GM12878 (cell line): ENCODE measurements around the gene GUCY1B1. TPM values are rescaled to one million over a fixed set of nuclear protein-coding genes. Genes with fewer than 3 reads are reported as not detected.

Experiments
- ATAC-seq: fragments of 200-7000 bp; cut with Tn5 transposase; 3 replicates; pipeline ENCODE4 v1.9.1; 2020; ENCODE audit warnings: mild to moderate bottlenecking, moderate library complexity
- BruUV-seq: library from RNA; stranded (reverse); fragments of 400-500 nt; replicated peaks from 2 replicates; lab custom pipeline; 2021; lab: Mats Ljungman, UMichigan
- CTCF ChIA-PET: fragments of 300-600 bp; sonication (Branson Sonifier 250); formaldehyde crosslinking; extraction: SDS; loops from one replicate; lab custom pipeline; 2021; ENCODE audit warnings: inconsistent platforms; lab: Yijun Ruan, JAX
- POLR2A ChIA-PET: fragments of 350-600 bp; formaldehyde crosslinking; extraction: SDS; loops from one replicate; lab custom pipeline; 2021; ENCODE audit warnings: inconsistent platforms; lab: Charles Lee
- RAD21 ChIA-PET: fragments of 300-600 bp; sonication (Branson Sonifier 250); formaldehyde crosslinking; loops from one replicate; lab custom pipeline; 2023; ENCODE audit warnings: antibody characterized with exemption; ENCODE audit not compliant: unreplicated experiment; lab: Charles Lee
- SMC1A ChIA-PET: fragments of 300-600 bp; sonication (Branson Sonifier 250); formaldehyde crosslinking; loops from one replicate; lab custom pipeline; 2023; ENCODE audit not compliant: unreplicated experiment, uncharacterized antibody; lab: Charles Lee
- DNase-seq: peaks from one replicate; pipeline ENCODE4 v3.0.0-alpha.2; 2011; ENCODE audit warnings: low read depth, low spot score
- FAIRE-seq: peaks from 3 replicates; lab custom pipeline; 2011; peaks lifted over from hg19 to GRCh38; lab: Jason Lieb, UNC
- H2AFZ ChIP-seq: 2 replicates; pipeline ENCODE4 v1.6.0; 2011; ENCODE audit warnings: low read depth, low read length, control low read depth; ENCODE audit not compliant: control insufficient read depth
- H3K27ac ChIP-seq: 2 replicates; pipeline ENCODE4 v1.5.1; 2011; ENCODE audit warnings: control low read depth; ENCODE audit not compliant: control insufficient read depth, insufficient read depth
- H3K27me3 ChIP-seq, 2 experiments: replicated peaks in 1 of 2; 2 replicates each; pipeline versions ENCODE4 v1.6.0 to v1.6.1; 2011; ENCODE audit warnings: low read length in 1 of 2; ENCODE audit not compliant: control insufficient read depth in 2 of 2, insufficient read depth in 2 of 2
- H3K36me3 ChIP-seq, 2 experiments: 2 replicates each; pipeline ENCODE4 v1.5.1; 2011; ENCODE audit warnings: low read length in 1 of 2; ENCODE audit not compliant: control insufficient read depth in 2 of 2, insufficient read depth in 2 of 2
- H3K4me1 ChIP-seq: 2 replicates; pipeline ENCODE4 v1.6.1; 2011; ENCODE audit warnings: mild to moderate bottlenecking, low read length, moderate library complexity, mixed read lengths; ENCODE audit not compliant: control insufficient read depth, insufficient read depth
- H3K4me2 ChIP-seq: 2 replicates; pipeline ENCODE4 v1.6.0; 2011; ENCODE audit warnings: control low read depth; ENCODE audit not compliant: control insufficient read depth, insufficient read depth
- H3K4me3 ChIP-seq: fragments of 200-600 bp; sonication (generic); 2 replicates; pipeline ENCODE4 v1.5.1; 2016
- H3K79me2 ChIP-seq: 2 replicates; pipeline ENCODE4 v1.6.0; 2011; ENCODE audit warnings: low read length; ENCODE audit not compliant: control insufficient read depth, insufficient read depth
- H3K9ac ChIP-seq: 2 replicates; pipeline ENCODE4 v1.8.0; 2011; ENCODE audit warnings: low read length, control low read depth, mixed read lengths; ENCODE audit not compliant: control insufficient read depth, insufficient read depth
- H3K9me3 ChIP-seq: replicated peaks from 3 replicates; pipeline ENCODE4 v1.5.1; 2011; ENCODE audit warnings: mild to moderate bottlenecking, low read length; ENCODE audit not compliant: control insufficient read depth, insufficient read depth
- H4K20me1 ChIP-seq: 2 replicates; pipeline ENCODE4 v1.6.0; 2011; ENCODE audit not compliant: control insufficient read depth, insufficient read depth
- ASH2L ChIP-seq: fragments of 300-600, 200-600 bp; sonication (generic); IDR thresholded peaks from 2 replicates; pipeline ENCODE4 v1.6.1; 2017; ENCODE audit warnings: low read depth, mild to moderate bottlenecking, borderline replicate concordance
- FOXM1 ChIP-seq: IDR thresholded peaks from 2 replicates; pipeline ENCODE4 v1.6.1; 2012; ENCODE audit warnings: low read depth, mild to moderate bottlenecking, inconsistent platforms, low read length, moderate library complexity
- HDAC6 ChIP-seq: fragments of 200-600 bp; sonication (generic); IDR thresholded peaks from one replicate; pipeline ENCODE4 v1.8.0; 2017; ENCODE audit warnings: antibody characterized with exemption; ENCODE audit not compliant: unreplicated experiment
- PML ChIP-seq: IDR thresholded peaks from 2 replicates; pipeline ENCODE4 v1.6.1; 2012; ENCODE audit warnings: low read length, inconsistent platforms
- RAD21 ChIP-seq: IDR thresholded peaks from 2 replicates; pipeline ENCODE4 v1.6.1; 2011; ENCODE audit warnings: mild to moderate bottlenecking, low read depth, low read length, moderate library complexity; ENCODE audit not compliant: insufficient read depth
- SREBF2 ChIP-seq: IDR thresholded peaks from 2 replicates; pipeline ENCODE4 v1.6.1; 2012; ENCODE audit warnings: mild to moderate bottlenecking, low read length
- STAT3 ChIP-seq: IDR thresholded peaks from 2 replicates; pipeline ENCODE4 v1.6.1; 2011; ENCODE audit warnings: low read depth, low read length, improper control_type of control experiment
- TBL1XR1 ChIP-seq: IDR thresholded peaks from 2 replicates; pipeline ENCODE4 v1.6.1; 2012; ENCODE audit warnings: low read depth, low read length, improper control_type of control experiment
- ZNF687 ChIP-seq: fragments of 450-650 bp; IDR thresholded peaks from 2 replicates; pipeline ENCODE4 v1.6.1; 2017; ENCODE audit warnings: mild to moderate bottlenecking, moderate library complexity
- WGBS: methylation state at CpG from one replicate; pipeline ENCODE4 v1.1.6; 2016; ENCODE audit warnings: low lambda C conversion rate; ENCODE audit not compliant: insufficient replicate concordance, insufficient coverage; ENCODE audit errors: missing lambda C conversion rate; 5-methylcytosine and 5-hydroxymethylcytosine counted together
- in situ Hi-C: fragments of 300-500 bp; cut with MboI; formaldehyde crosslinking; loops from 9 replicates; pipeline ENCODE4 v1.14.3; 2018; ENCODE audit warnings: mixed read lengths
- intact Hi-C: fragments of 100-400 bp; cut with micrococcal nuclease; formaldehyde crosslinking; loops from one replicate; pipeline ENCODE4 v1.14.2; 2022; ENCODE audit not compliant: unreplicated experiment
- polyA plus RNA-seq, 11 experiments: library from polyadenylated mRNA; depleted of rRNA in 4 of 11; unstranded in 6 of 11; stranded (reverse) in 5 of 11; fragments of >200 nt; fragmentation: Nextera tagmentation in 4 of 11; fragmentation: Illumina TruSeq in 1 of 11; extraction: Ambion mirVana in 4 of 11; extraction: Trizol in 1 of 11; gene quantifications; 1 replicate in 1 of 11; 2 replicates in 10 of 11; pipeline versions ENCODE4 v1.2.1 to v1.2.3, GENCODE V29; 2011 to 2016; ENCODE audit warnings: inconsistent platforms in 2 of 11, missing spikeins in 2 of 11, low read depth in 1 of 11
- total RNA-seq, 4 experiments: library from RNA; depleted of rRNA in 3 of 4; stranded (reverse); fragments of >200 nt in 3 of 4; fragmentation: Illumina TruSeq in 1 of 4; extraction: Trizol in 1 of 4; gene quantifications; 2 replicates each; pipeline versions ENCODE4 v1.2.1 to v1.2.3, GENCODE V29; 2013 to 2021
- TF ChIP-seq, protein P1 (sequence below): fragments of 450-650 bp; IDR thresholded peaks from 2 replicates; pipeline ENCODE4 v1.6.1; 2017; ENCODE audit warnings: mild to moderate bottlenecking, moderate library complexity
- TF ChIP-seq, protein P2 (sequence below): fragments of 450-650 bp; formaldehyde crosslinking; IDR thresholded peaks from 2 replicates; pipeline ENCODE4 v1.4.0; 2022; ENCODE audit warnings: mild to moderate bottlenecking, moderate library complexity

GUCY1B1 gene
- total and polyA plus RNA-seq, 10 of the 15 experiments (the other 5 are each of a cell fraction or from before 2014, with no cell fraction given), result 0.60 to 38.5 (median 1.4) TPM

- TF ChIP-seq ZNF687, result no peak
- TF ChIP-seq, all 136 proteins: peak for 0
These were observed 46.0 kb upstream of the GUCY1B1 start (continued) for GRCh38 chr4:155712846-155713245.

DNA sequence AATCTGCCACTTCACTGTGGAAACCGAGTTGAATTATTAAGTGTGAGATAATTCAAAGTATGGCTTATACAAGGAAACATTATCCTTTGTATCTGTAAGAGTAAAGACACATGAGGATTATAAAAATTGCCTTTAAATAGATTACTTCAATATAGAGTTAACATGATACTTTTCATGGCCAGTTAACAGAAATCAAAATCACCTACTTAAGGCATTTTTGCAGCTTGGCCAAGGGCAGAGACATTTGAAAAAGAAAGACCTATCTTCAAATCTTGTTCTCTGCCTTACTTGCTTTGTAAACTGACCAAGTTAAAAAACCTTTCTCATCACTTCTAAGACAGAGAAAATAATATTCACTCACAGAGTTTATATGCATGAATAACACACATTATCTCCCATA lies 44.9 kb upstream of the GUCY1B1 start:
- H3K4me1 ChIP-seq, result no peaks in the 10 kb centered on the region
- DNase-seq (no peak), ATAC-seq (no peak), FAIRE-seq (no peak)
- in situ Hi-C loops, result no loop called here
- H3K4me2 ChIP-seq, result no peak overlapping the region
- ChIA-PET SMC1A (interaction anchor here (1.0 to 7.8 kb wide), 7 partner anchors 12 to 184 kb away, joined by 3 to 48 read pairs (median 4); no protein-coding TSS in a partner anchor), CTCF (interaction anchor here (0.8 to 1.3 kb wide), 4 partner anchors 10 to 185 kb away, joined by 3 to 4 read pairs (median 4); no protein-coding TSS in a partner anchor), RAD21 (interaction anchor here (1.0 kb wide), 1 partner anchor 19 kb away, joined by 3 read pairs; no protein-coding TSS in a partner anchor), POLR2A (interaction anchor here (1.5 to 2.2 kb wide), 2 partner anchors 9 to 29 kb away, joined by 3 to 6 read pairs; no protein-coding TSS in a partner anchor)
- intact Hi-C loops, result no loop called here
- no peak overlapping the region for H3K4me3 ChIP-seq
- no peaks in the 10 kb centered on the region for H3K79me2 ChIP-seq
- H4K20me1 ChIP-seq, result no peaks in the 10 kb centered on the region
- H3K27me3 ChIP-seq, result no peaks in the 10 kb centered on the region
- no TSS peak for BruUV-seq
- H3K36me3 ChIP-seq, result no peaks in the 10 kb centered on the region
- WGBS, result 0% methylated on average over 1 of the region's 1 CpG
- no peak overlapping the region for H3K27ac ChIP-seq
- no peaks in the 10 kb centered on the region for H3K9me3 ChIP-seq
- no peak overlapping the region for H3K9ac ChIP-seq
- no peak overlapping the region for H2AFZ ChIP-seq
- TF ChIP-seq STAT3, result no peak
- no peak for TF ChIP-seq HDAC6
- TF ChIP-seq, protein P1, sequence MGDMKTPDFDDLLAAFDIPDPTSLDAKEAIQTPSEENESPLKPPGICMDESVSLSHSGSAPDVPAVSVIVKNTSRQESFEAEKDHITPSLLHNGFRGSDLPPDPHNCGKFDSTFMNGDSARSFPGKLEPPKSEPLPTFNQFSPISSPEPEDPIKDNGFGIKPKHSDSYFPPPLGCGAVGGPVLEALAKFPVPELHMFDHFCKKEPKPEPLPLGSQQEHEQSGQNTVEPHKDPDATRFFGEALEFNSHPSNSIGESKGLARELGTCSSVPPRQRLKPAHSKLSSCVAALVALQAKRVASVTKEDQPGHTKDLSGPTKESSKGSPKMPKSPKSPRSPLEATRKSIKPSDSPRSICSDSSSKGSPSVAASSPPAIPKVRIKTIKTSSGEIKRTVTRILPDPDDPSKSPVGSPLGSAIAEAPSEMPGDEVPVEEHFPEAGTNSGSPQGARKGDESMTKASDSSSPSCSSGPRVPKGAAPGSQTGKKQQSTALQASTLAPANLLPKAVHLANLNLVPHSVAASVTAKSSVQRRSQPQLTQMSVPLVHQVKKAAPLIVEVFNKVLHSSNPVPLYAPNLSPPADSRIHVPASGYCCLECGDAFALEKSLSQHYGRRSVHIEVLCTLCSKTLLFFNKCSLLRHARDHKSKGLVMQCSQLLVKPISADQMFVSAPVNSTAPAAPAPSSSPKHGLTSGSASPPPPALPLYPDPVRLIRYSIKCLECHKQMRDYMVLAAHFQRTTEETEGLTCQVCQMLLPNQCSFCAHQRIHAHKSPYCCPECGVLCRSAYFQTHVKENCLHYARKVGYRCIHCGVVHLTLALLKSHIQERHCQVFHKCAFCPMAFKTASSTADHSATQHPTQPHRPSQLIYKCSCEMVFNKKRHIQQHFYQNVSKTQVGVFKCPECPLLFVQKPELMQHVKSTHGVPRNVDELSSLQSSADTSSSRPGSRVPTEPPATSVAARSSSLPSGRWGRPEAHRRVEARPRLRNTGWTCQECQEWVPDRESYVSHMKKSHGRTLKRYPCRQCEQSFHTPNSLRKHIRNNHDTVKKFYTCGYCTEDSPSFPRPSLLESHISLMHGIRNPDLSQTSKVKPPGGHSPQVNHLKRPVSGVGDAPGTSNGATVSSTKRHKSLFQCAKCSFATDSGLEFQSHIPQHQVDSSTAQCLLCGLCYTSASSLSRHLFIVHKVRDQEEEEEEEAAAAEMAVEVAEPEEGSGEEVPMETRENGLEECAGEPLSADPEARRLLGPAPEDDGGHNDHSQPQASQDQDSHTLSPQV, result no peak
- TF ChIP-seq FOXM1, result no peak
- TF ChIP-seq RAD21, result no peak
- TF ChIP-seq, protein P2, sequence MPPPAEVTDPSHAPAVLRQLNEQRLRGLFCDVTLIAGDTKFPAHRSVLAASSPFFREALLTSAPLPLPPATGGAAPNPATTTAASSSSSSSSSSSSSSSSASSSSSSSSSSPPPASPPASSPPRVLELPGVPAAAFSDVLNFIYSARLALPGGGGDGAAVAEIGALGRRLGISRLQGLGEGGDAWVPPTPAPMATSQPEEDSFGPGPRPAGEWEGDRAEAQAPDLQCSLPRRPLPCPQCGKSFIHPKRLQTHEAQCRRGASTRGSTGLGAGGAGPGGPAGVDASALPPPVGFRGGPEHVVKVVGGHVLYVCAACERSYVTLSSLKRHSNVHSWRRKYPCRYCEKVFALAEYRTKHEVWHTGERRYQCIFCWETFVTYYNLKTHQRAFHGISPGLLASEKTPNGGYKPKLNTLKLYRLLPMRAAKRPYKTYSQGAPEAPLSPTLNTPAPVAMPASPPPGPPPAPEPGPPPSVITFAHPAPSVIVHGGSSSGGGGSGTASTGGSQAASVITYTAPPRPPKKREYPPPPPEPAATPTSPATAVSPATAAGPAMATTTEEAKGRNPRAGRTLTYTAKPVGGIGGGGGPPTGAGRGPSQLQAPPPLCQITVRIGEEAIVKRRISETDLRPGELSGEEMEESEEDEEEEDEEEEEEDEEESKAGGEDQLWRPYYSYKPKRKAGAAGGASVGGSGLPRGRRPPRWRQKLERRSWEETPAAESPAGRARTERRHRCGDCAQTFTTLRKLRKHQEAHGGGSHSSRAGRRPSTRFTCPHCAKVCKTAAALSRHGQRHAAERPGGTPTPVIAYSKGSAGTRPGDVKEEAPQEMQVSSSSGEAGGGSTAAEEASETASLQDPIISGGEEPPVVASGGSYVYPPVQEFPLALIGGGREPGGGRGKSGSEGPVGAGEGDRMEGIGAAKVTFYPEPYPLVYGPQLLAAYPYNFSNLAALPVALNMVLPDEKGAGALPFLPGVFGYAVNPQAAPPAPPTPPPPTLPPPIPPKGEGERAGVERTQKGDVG (CRISPR knock-in tag), result no peak
- TF ChIP-seq ASH2L, result no peak
- TF ChIP-seq SREBF2, result no peak
- TF ChIP-seq TBL1XR1, result no peak
- no peak for TF ChIP-seq PML
